ENCODE data around the gene KRTAP29-1. TPM values are rescaled to one million over a fixed set of nuclear protein-coding genes. Genes with fewer than 3 reads are reported as not detected.

Gene KRTAP29-1
- total RNA-seq, 1 donor from 2014 or later = not detected

DNA sequence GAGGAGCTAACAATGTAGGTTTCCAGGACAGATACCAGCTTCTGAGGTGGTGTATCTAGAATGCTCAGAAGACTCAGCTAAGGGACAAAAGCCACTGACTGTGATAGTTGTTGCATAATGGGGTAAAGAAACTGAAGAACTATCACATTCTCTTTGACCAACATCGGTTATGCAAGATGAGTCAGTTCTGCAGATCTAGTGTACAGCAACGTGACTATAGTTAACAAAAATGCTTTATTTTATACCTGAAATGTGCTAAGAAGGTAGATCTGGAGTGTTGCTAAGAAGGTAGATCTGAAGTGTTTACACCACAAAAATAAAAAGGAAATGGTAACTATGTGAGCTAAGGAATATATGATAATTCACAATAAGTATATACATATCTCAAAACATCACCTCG lies 34.9 kb downstream of the KRTAP29-1 start:
- TF ChIP-seq, protein P1, sequence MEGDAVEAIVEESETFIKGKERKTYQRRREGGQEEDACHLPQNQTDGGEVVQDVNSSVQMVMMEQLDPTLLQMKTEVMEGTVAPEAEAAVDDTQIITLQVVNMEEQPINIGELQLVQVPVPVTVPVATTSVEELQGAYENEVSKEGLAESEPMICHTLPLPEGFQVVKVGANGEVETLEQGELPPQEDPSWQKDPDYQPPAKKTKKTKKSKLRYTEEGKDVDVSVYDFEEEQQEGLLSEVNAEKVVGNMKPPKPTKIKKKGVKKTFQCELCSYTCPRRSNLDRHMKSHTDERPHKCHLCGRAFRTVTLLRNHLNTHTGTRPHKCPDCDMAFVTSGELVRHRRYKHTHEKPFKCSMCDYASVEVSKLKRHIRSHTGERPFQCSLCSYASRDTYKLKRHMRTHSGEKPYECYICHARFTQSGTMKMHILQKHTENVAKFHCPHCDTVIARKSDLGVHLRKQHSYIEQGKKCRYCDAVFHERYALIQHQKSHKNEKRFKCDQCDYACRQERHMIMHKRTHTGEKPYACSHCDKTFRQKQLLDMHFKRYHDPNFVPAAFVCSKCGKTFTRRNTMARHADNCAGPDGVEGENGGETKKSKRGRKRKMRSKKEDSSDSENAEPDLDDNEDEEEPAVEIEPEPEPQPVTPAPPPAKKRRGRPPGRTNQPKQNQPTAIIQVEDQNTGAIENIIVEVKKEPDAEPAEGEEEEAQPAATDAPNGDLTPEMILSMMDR (conservative IDR thresholded peaks at IDR 0.05) = no peak
- Mint-ChIP-seq H3K4me1 (no peaks in the 10 kb centered on the region), H3K36me3 (ENCODE audit: low read depth) (no peaks in the 10 kb centered on the region), H3K27ac (ENCODE audit: unreplicated experiment) (no peak overlapping the region), H3K4me3 (no peak overlapping the region), H3K27me3 (ENCODE audit: low read depth) (peaks cover 25% of the 10 kb centered on the region), H3K9me3 (no peaks in the 10 kb centered on the region)
- DNase-seq (ENCODE audit: low read depth, low spot score) = no peak

DNA sequence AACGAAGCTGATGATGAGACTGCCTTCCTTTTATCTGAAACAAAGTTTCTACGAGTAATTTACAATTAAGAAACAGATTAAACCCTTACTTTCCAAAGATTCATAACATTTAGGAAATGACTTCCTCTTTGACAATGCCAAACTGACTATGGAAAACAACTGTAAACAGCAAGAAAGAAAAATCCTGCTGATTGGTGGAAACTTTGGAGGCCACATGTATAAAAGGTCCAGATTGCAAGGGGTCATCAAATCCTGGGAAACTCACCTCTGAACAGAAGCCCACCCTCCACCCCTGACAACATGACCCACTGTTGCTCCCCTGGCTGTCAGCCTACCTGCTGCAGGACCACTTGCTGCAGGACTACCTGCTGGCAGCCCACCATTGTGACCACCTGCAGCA lies 37.6 kb downstream of the KRTAP29-1 start, which contains the start of gene KRTAP9-6:
Gene KRTAP9-6, plus strand, starts transcription at position 301 of the 400 bp plus-strand sequence. Its CDS starts 0 bp downstream, at position 301.
- Mint-ChIP-seq H3K27me3 (ENCODE audit: low read depth) (peaks cover 49% of the 10 kb centered on the region), H3K4me1 (no peaks in the 10 kb centered on the region), H3K27ac (ENCODE audit: unreplicated experiment) (no peak within 1 kb of the TSS), H3K9me3 (peaks cover 3% of the 10 kb centered on the region), H3K4me3 (no peak within 1 kb of the TSS), H3K36me3 (ENCODE audit: low read depth) (no peaks in the 10 kb centered on the region)
- TF ChIP-seq, protein P1 (conservative IDR thresholded peaks at IDR 0.05) = no peak
- no peak for DNase-seq (ENCODE audit: low read depth, low spot score)

DNA sequence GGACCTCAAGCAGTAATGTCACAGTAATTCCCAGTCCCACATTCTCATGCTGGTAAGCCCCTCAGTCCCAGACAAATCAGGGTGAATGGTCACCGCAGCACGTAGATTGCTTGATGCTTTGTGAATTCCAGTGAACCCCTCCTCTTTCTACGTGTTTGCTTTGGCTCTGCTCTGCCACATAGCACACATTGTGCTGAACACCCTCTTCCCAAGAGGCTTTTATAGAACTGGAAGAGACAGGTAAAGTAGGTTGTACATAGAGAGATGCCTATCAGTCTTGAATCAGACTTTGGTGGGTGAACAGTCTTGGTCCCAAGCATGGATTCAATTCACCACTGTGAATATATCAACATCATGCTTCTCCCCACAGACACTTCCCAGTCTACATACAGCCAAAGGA lies 38.1 kb downstream of the KRTAP29-1 start:
- Mint-ChIP-seq H3K4me1 (no peaks in the 10 kb centered on the region), H3K9me3 (peaks cover 6% of the 10 kb centered on the region)

DNA sequence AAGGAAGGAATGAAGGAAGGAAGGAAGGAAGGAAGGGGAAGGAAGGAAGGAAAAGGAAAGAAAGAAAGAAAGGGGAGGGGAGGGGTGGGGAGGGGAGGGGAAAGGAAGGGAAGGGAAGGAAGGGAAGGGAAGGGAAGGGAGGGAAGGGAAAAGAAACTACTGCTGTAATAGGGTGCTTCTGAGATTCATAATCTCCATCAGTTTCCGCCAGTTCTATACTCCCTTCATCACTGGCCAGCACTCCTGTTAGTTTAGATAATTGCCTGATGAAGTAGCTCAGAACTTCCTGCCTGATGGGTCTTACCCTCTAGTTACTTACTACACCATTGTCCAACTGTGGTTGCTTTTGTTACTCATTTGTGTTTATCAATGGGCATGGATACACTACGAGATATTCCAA lies 39.4 kb downstream of the KRTAP29-1 start:
- H3K36me3 Mint-ChIP-seq (ENCODE audit: low read depth) = no peaks in the 10 kb centered on the region

More for the DNA sequence above, 38.1 kb downstream of the KRTAP29-1 start:
- TF ChIP-seq, protein P1 (conservative IDR thresholded peaks at IDR 0.05) = no peak
- Mint-ChIP-seq H3K27me3 (ENCODE audit: low read depth) (peaks cover 53% of the 10 kb centered on the region), H3K4me3 (no peak overlapping the region), H3K36me3 (ENCODE audit: low read depth) (no peaks in the 10 kb centered on the region), H3K27ac (ENCODE audit: unreplicated experiment) (no peak overlapping the region)
- DNase-seq (ENCODE audit: low read depth, low spot score) = no peak

DNA sequence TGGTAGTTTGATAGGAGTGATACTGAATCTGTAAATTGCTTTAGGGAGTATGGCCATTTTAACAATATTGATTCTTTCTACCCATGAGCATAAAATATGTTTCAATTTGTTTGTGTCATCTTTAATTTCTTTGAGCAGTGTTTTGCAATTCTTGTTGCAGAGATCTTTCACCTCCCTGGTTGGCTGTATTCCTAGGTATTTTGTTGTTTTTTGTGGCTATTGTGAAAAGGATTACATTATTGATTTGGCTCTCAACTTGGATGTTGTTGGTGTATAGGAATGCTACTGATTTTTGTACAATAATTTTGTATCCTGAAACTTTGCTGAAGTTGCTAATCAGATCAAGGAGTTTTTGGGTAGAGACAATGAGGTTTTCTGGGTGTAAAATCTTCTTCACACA lies 44.2 kb downstream of the KRTAP29-1 start:
- no peak overlapping the region for H3K27ac Mint-ChIP-seq (ENCODE audit: unreplicated experiment)
- no peak for DNase-seq (ENCODE audit: low read depth, low spot score)
- no peaks in the 10 kb centered on the region for H3K4me1 Mint-ChIP-seq
- TF ChIP-seq, protein P1 (conservative IDR thresholded peaks at IDR 0.05) = no peak
- H3K9me3 Mint-ChIP-seq = peaks cover 6% of the 10 kb centered on the region
- no peaks in the 10 kb centered on the region for H3K36me3 Mint-ChIP-seq (ENCODE audit: low read depth)
- H3K27me3 Mint-ChIP-seq (ENCODE audit: low read depth) = peaks cover 95% of the 10 kb centered on the region
- no peak overlapping the region for H3K4me3 Mint-ChIP-seq

More for the DNA sequence above, 39.4 kb downstream of the KRTAP29-1 start:
- TF ChIP-seq, protein P1 (conservative IDR thresholded peaks at IDR 0.05) = no peak
- Mint-ChIP-seq H3K27ac (ENCODE audit: unreplicated experiment) (no peak overlapping the region), H3K4me1 (no peaks in the 10 kb centered on the region), H3K27me3 (ENCODE audit: low read depth) (peaks cover 67% of the 10 kb centered on the region), H3K9me3 (peaks cover 6% of the 10 kb centered on the region), H3K4me3 (no peak overlapping the region)
- no peak for DNase-seq (ENCODE audit: low read depth, low spot score)
